Stimulated activated memory B cell treated with anti-CD40 and anti-IgM and Interleukin-4, amounts not matched to agents 10 μg/mL and 1 μg/mL and 100 μg/mL, for 72 hours (primary cell): ENCODE measurements around the gene RANBP17.
"Not testable (repeated sequence)": the region's sequence is repeated elsewhere in the genome, so short reads cannot be mapped to it uniquely, and the experiment has no call there.

Experiments
- ATAC-seq: fragments of 150-1000 bp; cut with Tn5 transposase; 2 replicates; pipeline ENCODE4 v1.10.0; 2021
- H3K27ac Mint-ChIP-seq: one replicate; pipeline ENCODE4 v1.8.0; 2022; ENCODE audit warnings: mild to moderate bottlenecking, mixed read lengths
- H3K27me3 Mint-ChIP-seq: one replicate; pipeline ENCODE4 v1.8.0; 2022; ENCODE audit warnings: mixed read lengths
- H3K36me3 Mint-ChIP-seq: one replicate; pipeline ENCODE4 v1.8.0; 2022; ENCODE audit warnings: mixed read lengths
- H3K4me1 Mint-ChIP-seq: one replicate; pipeline ENCODE4 v1.8.0; 2022; ENCODE audit warnings: mixed read lengths
- H3K4me3 Mint-ChIP-seq: one replicate; pipeline ENCODE4 v1.8.0; 2022; ENCODE audit warnings: mild to moderate bottlenecking, moderate library complexity, mixed read lengths
- H3K9me3 Mint-ChIP-seq: one replicate; pipeline ENCODE4 v1.8.0; 2022; ENCODE audit warnings: mixed read lengths

Gene RANBP17

GRCh38 chr5:171269717-171270116 is 407.9 kb downstream of the RANBP17 start:
- Mint-ChIP-seq H3K36me3 (no peaks in the 10 kb centered on the region), H3K27ac (no peak overlapping the region), H3K27me3 (peaks cover 12% of the 10 kb centered on the region), H3K4me1 (no peaks in the 10 kb centered on the region), H3K4me3 (no peak overlapping the region), H3K9me3 (peaks cover 4% of the 10 kb centered on the region)
- no peak for ATAC-seq

- Mint-ChIP-seq H3K27me3 (peaks cover 12% of the 10 kb centered on the region), H3K36me3 (no peaks in the 10 kb centered on the region), H3K9me3 (peaks cover 4% of the 10 kb centered on the region), H3K27ac (no peak overlapping the region), H3K4me3 (no peak overlapping the region), H3K4me1 (no peaks in the 10 kb centered on the region)
- ATAC-seq, result no peak
These were observed 408.3 kb downstream of the RANBP17 start for GRCh38 chr5:171270136-171270535.

- Mint-ChIP-seq H3K36me3 (no peaks in the 10 kb centered on the region), H3K27me3 (peaks cover 12% of the 10 kb centered on the region), H3K4me3 (no peak overlapping the region), H3K27ac (no peak overlapping the region), H3K4me1 (no peaks in the 10 kb centered on the region), H3K9me3 (peaks cover 4% of the 10 kb centered on the region)
- no peak for ATAC-seq
These were observed 410.0 kb downstream of the RANBP17 start for GRCh38 chr5:171271798-171272197.

GRCh38 chr5:171272996-171273970 is 411.5 kb downstream of the RANBP17 start:
- Mint-ChIP-seq H3K9me3 (peaks cover 4% of the 10 kb centered on the region), H3K4me3 (no peak overlapping the region), H3K27ac (no peak overlapping the region), H3K4me1 (no peaks in the 10 kb centered on the region), H3K27me3 (peaks cover 12% of the 10 kb centered on the region), H3K36me3 (no peaks in the 10 kb centered on the region)
- no peak for ATAC-seq

GRCh38 chr5:171275841-171276544 is 414.2 kb downstream of the RANBP17 start:
- Mint-ChIP-seq H3K9me3 (peaks cover 4% of the 10 kb centered on the region), H3K36me3 (no peaks in the 10 kb centered on the region), H3K27ac (no peak overlapping the region), H3K27me3 (peaks cover 21% of the 10 kb centered on the region), H3K4me1 (no peaks in the 10 kb centered on the region), H3K4me3 (no peak overlapping the region)
- ATAC-seq, result no peak

GRCh38 chr5:171283753-171284152 is 421.9 kb downstream of the RANBP17 start:
- Mint-ChIP-seq H3K9me3 (no peaks in the 10 kb centered on the region), H3K27ac (no peak overlapping the region), H3K4me3 (no peak overlapping the region), H3K36me3 (no peaks in the 10 kb centered on the region), H3K27me3 (peaks cover 28% of the 10 kb centered on the region), H3K4me1 (no peaks in the 10 kb centered on the region)
- ATAC-seq, result no peak

- H3K4me3 Mint-ChIP-seq, result no peak overlapping the region
- H3K36me3 Mint-ChIP-seq, result no peaks in the 10 kb centered on the region
- no peaks in the 10 kb centered on the region for H3K9me3 Mint-ChIP-seq
- no peaks in the 10 kb centered on the region for H3K4me1 Mint-ChIP-seq
- peaks cover 22% of the 10 kb centered on the region for H3K27me3 Mint-ChIP-seq
- no peak for ATAC-seq
- H3K27ac Mint-ChIP-seq, result no peak overlapping the region
These were observed 423.6 kb downstream of the RANBP17 start for GRCh38 chr5:171285465-171285864.

- H3K27me3 Mint-ChIP-seq, result peaks cover 22% of the 10 kb centered on the region
- H3K36me3 Mint-ChIP-seq, result no peaks in the 10 kb centered on the region
- H3K4me1 Mint-ChIP-seq, result no peaks in the 10 kb centered on the region
- H3K4me3 Mint-ChIP-seq, result no peak overlapping the region
- H3K9me3 Mint-ChIP-seq, result no peaks in the 10 kb centered on the region
- ATAC-seq, result no peak
- no peak overlapping the region for H3K27ac Mint-ChIP-seq
These were observed 426.2 kb downstream of the RANBP17 start for GRCh38 chr5:171288066-171288465.

GRCh38 chr5:171291371-171291770 is 429.6 kb downstream of the RANBP17 start:
- no peak overlapping the region for H3K4me3 Mint-ChIP-seq
- ATAC-seq, result no peak
- no peaks in the 10 kb centered on the region for H3K4me1 Mint-ChIP-seq
- no peaks in the 10 kb centered on the region for H3K9me3 Mint-ChIP-seq
- no peak overlapping the region for H3K27ac Mint-ChIP-seq
- H3K36me3 Mint-ChIP-seq, result no peaks in the 10 kb centered on the region
- H3K27me3 Mint-ChIP-seq, result peaks cover 17% of the 10 kb centered on the region

- no peak for ATAC-seq
- Mint-ChIP-seq H3K4me1 (no peaks in the 10 kb centered on the region), H3K27ac (no peak overlapping the region), H3K27me3 (peaks cover 11% of the 10 kb centered on the region), H3K4me3 (no peak overlapping the region), H3K9me3 (no peaks in the 10 kb centered on the region), H3K36me3 (no peaks in the 10 kb centered on the region)
These were observed 433.5 kb downstream of the RANBP17 start for GRCh38 chr5:171295299-171295698.

- Mint-ChIP-seq H3K27me3 (peaks cover 16% of the 10 kb centered on the region), H3K36me3 (no peaks in the 10 kb centered on the region), H3K4me1 (no peaks in the 10 kb centered on the region), H3K9me3 (no peaks in the 10 kb centered on the region), H3K27ac (no peak overlapping the region), H3K4me3 (no peak overlapping the region)
- no peak for ATAC-seq
These were observed 434.0 kb downstream of the RANBP17 start for GRCh38 chr5:171295801-171296200.

- H3K4me3 Mint-ChIP-seq, ATAC-seq, H3K9me3 Mint-ChIP-seq, H3K36me3 Mint-ChIP-seq, H3K27ac Mint-ChIP-seq, H3K4me1 Mint-ChIP-seq: not testable (repeated sequence)
- peaks cover 38% of the 10 kb centered on the region for H3K27me3 Mint-ChIP-seq
These were observed 436.1 kb downstream of the RANBP17 start for GRCh38 chr5:171297941-171298340.

GRCh38 chr5:171299228-171299627 is 437.4 kb downstream of the RANBP17 start:
- no peak overlapping the region for H3K27ac Mint-ChIP-seq
- no peak for ATAC-seq
- peaks cover 47% of the 10 kb centered on the region for H3K27me3 Mint-ChIP-seq
- H3K4me3 Mint-ChIP-seq, result no peak overlapping the region
- H3K9me3 Mint-ChIP-seq, result no peaks in the 10 kb centered on the region
- H3K36me3 Mint-ChIP-seq, result no peaks in the 10 kb centered on the region
- no peaks in the 10 kb centered on the region for H3K4me1 Mint-ChIP-seq

GRCh38 chr5:171299851-171300250 is 438.0 kb downstream of the RANBP17 start:
- no peak for ATAC-seq
- H3K4me3 Mint-ChIP-seq, result no peak overlapping the region
- no peaks in the 10 kb centered on the region for H3K4me1 Mint-ChIP-seq
- H3K36me3 Mint-ChIP-seq, result no peaks in the 10 kb centered on the region
- no peak overlapping the region for H3K27ac Mint-ChIP-seq
- H3K9me3 Mint-ChIP-seq, result no peaks in the 10 kb centered on the region
- peaks cover 48% of the 10 kb centered on the region for H3K27me3 Mint-ChIP-seq

GRCh38 chr5:171300358-171300757 is 438.5 kb downstream of the RANBP17 start:
- no peak for ATAC-seq
- Mint-ChIP-seq H3K4me3 (no peak overlapping the region), H3K27me3 (peaks cover 53% of the 10 kb centered on the region), H3K4me1 (no peaks in the 10 kb centered on the region), H3K9me3 (no peaks in the 10 kb centered on the region), H3K27ac (no peak overlapping the region), H3K36me3 (no peaks in the 10 kb centered on the region)

- Mint-ChIP-seq H3K27me3 (peaks cover 99% of the 10 kb centered on the region), H3K4me3 (no peak overlapping the region), H3K9me3 (peaks cover 5% of the 10 kb centered on the region), H3K4me1 (peaks cover 9% of the 10 kb centered on the region), H3K36me3 (peaks cover 6% of the 10 kb centered on the region), H3K27ac (no peak overlapping the region)
- no peak for ATAC-seq
These were observed 444.3 kb downstream of the RANBP17 start for GRCh38 chr5:171306166-171306565.
